Inferior parietal cortex (tissue), 1 donor: ENCODE results near the gene HCLS1.
A peak's percentile ranks its signal among the peaks of the same experiment; 100 is the strongest.
"Not testable (repeated sequence)": the region's sequence is repeated elsewhere in the genome, so short reads cannot be mapped to it uniquely, and the experiment has no call there.

Source experiments
- DNase-seq: peaks from one replicate; pipeline ENCODE4 v3.0.0-alpha.2; 2016; ENCODE audit errors: extremely low spot score

HCLS1 gene

GRCh38 chr3:121595765-121596406 lies 64.8 kb downstream of the HCLS1 start:
- DNase-seq = no peak

- DNase-seq = no peak
Observed at GRCh38 chr3:121594850-121595249, 65.9 kb downstream of the HCLS1 start.

GRCh38 chr3:121593806-121594205 lies 66.9 kb downstream of the HCLS1 start:
- not testable (repeated sequence) for DNase-seq

- DNase-seq = peak; percentile 38
Observed at GRCh38 chr3:121592856-121593702, 67.6 kb downstream of the HCLS1 start, which contains the start of gene FBXO40. FBXO40 (plus strand) TSS chr3:121593379; CDS start chr3:121620576, 27,197 bp downstream.

- no peak for DNase-seq
Observed at GRCh38 chr3:121584418-121584817, 76.3 kb downstream of the HCLS1 start.

- no peak for DNase-seq
Observed at GRCh38 chr3:121581691-121582090, 79.0 kb downstream of the HCLS1 start.
